ENCODE measurements around the gene NEURL1.

DNA sequence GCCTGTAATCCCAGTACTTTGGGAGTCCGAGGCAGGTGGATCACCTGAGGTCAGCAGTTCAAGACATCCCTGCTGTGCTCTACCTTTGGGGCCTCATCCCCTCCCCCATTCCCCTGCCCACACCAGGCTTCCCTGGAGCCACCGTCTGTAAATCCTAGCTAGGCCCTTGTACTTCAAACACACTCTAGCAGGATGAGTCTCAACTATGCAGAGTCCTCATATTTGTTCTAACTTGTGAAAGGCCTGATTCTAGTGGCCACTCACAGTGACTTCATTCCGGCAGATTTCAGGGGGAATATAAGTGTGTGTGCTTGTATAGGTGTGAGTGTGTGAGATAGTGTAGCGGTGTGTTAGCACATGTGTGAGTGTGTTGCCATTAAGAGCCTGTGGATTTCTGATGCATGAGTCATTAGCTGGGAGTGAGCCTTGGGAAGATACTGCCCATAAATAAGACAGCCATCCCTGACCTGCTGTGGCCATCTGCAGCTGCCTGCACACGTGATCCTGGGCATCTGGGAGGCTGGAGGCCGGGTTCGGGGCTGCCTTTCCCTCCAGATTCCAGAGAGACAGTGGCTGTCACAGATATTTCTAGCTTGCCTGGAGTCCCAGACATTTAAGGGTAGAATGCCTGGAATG, 1.7 kb upstream of the NEURL1 start:
- no peak for TF ChIP-seq POLR2A (IDR thresholded peaks at IDR 0.05; ENCODE audit: extremely low read depth, insufficient read length)
- TF ChIP-seq, protein P1, sequence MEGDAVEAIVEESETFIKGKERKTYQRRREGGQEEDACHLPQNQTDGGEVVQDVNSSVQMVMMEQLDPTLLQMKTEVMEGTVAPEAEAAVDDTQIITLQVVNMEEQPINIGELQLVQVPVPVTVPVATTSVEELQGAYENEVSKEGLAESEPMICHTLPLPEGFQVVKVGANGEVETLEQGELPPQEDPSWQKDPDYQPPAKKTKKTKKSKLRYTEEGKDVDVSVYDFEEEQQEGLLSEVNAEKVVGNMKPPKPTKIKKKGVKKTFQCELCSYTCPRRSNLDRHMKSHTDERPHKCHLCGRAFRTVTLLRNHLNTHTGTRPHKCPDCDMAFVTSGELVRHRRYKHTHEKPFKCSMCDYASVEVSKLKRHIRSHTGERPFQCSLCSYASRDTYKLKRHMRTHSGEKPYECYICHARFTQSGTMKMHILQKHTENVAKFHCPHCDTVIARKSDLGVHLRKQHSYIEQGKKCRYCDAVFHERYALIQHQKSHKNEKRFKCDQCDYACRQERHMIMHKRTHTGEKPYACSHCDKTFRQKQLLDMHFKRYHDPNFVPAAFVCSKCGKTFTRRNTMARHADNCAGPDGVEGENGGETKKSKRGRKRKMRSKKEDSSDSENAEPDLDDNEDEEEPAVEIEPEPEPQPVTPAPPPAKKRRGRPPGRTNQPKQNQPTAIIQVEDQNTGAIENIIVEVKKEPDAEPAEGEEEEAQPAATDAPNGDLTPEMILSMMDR (IDR thresholded peaks at IDR 0.05; ENCODE audit: low read depth, low read length): no peak

Data from NB4 (cell line).